OCI-LY1 (cell line): ENCODE measurements around the gene GPR68.

ENCODE experiments used
- EZH2 ChIP-seq: fragments of 200-600 bp; sonication (generic), shearing (Covaris generic); IDR thresholded peaks from 2 replicates; pipeline ENCODE4 v1.8.0; 2017; ENCODE audit warnings: borderline replicate concordance, mixed run types, mild to moderate bottlenecking, antibody characterized with exemption, low read length, moderate library complexity, mixed read lengths
- TF ChIP-seq, protein P1 (sequence below): fragments of 200-600 bp; sonication (generic), shearing (Covaris generic); IDR thresholded peaks from 2 replicates; pipeline ENCODE4 v1.5.1; 2017; ENCODE audit warnings: mild to moderate bottlenecking, antibody characterized with exemption, low read length, moderate library complexity, mixed read lengths

GRCh38 chr14:91238085-91238484 is 6.4 kb downstream of the GPR68 start:
- TF ChIP-seq, protein P1, sequence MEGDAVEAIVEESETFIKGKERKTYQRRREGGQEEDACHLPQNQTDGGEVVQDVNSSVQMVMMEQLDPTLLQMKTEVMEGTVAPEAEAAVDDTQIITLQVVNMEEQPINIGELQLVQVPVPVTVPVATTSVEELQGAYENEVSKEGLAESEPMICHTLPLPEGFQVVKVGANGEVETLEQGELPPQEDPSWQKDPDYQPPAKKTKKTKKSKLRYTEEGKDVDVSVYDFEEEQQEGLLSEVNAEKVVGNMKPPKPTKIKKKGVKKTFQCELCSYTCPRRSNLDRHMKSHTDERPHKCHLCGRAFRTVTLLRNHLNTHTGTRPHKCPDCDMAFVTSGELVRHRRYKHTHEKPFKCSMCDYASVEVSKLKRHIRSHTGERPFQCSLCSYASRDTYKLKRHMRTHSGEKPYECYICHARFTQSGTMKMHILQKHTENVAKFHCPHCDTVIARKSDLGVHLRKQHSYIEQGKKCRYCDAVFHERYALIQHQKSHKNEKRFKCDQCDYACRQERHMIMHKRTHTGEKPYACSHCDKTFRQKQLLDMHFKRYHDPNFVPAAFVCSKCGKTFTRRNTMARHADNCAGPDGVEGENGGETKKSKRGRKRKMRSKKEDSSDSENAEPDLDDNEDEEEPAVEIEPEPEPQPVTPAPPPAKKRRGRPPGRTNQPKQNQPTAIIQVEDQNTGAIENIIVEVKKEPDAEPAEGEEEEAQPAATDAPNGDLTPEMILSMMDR, result no peak
- TF ChIP-seq EZH2, result no peak
